ENCODE data around the gene SGMS2.
"Not testable (repeated sequence)": the region's sequence is repeated elsewhere in the genome, so short reads cannot be mapped to it uniquely, and the experiment has no call there.

SGMS2 gene

DNA sequence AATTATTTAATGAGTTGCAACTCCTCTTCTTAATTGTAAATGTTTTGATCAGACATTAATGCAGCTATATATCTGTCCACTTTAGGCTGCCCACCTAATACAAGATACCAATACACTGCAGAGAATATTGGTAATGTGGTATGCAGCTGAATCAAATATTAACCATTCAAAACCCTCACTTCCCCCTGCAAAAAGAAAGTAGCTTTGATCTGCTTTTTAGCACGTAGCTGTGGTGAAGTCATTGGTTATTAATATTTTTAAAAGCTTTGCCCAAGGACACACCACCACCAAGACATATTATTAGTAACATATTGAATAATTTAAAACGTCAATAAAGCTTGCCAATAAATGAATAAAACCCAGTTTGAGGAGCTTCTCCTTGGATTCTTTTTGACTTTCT, 78.0 kb downstream of the SGMS2 start (continued):
- no peak for TF ChIP-seq ZNF76 (tag by site-specific recombination; IDR thresholded peaks at IDR 0.05; ENCODE audit: borderline replicate concordance, low read depth)
- TF ChIP-seq SETDB1 (IDR thresholded peaks at IDR 0.05; ENCODE audit: insufficient read length, low read length): no peak
- TF ChIP-seq ZNF510 (tag by site-specific recombination; IDR thresholded peaks at IDR 0.05; ENCODE audit: insufficient replicate concordance): no peak
- TF ChIP-seq, protein P1, sequence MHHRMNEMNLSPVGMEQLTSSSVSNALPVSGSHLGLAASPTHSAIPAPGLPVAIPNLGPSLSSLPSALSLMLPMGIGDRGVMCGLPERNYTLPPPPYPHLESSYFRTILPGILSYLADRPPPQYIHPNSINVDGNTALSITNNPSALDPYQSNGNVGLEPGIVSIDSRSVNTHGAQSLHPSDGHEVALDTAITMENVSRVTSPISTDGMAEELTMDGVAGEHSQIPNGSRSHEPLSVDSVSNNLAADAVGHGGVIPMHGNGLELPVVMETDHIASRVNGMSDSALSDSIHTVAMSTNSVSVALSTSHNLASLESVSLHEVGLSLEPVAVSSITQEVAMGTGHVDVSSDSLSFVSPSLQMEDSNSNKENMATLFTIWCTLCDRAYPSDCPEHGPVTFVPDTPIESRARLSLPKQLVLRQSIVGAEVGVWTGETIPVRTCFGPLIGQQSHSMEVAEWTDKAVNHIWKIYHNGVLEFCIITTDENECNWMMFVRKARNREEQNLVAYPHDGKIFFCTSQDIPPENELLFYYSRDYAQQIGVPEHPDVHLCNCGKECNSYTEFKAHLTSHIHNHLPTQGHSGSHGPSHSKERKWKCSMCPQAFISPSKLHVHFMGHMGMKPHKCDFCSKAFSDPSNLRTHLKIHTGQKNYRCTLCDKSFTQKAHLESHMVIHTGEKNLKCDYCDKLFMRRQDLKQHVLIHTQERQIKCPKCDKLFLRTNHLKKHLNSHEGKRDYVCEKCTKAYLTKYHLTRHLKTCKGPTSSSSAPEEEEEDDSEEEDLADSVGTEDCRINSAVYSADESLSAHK (tag by site-specific recombination; IDR thresholded peaks at IDR 0.05): no peak
- TF ChIP-seq, protein P2, sequence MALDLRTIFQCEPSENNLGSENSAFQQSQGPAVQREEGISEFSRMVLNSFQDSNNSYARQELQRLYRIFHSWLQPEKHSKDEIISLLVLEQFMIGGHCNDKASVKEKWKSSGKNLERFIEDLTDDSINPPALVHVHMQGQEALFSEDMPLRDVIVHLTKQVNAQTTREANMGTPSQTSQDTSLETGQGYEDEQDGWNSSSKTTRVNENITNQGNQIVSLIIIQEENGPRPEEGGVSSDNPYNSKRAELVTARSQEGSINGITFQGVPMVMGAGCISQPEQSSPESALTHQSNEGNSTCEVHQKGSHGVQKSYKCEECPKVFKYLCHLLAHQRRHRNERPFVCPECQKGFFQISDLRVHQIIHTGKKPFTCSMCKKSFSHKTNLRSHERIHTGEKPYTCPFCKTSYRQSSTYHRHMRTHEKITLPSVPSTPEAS (tag by site-specific recombination; IDR thresholded peaks at IDR 0.05): no peak
- TF ChIP-seq ZNF624 (tag by site-specific recombination; IDR thresholded peaks at IDR 0.05): no peak
- TF ChIP-seq HOXC10 (CRISPR knock-in tag; IDR thresholded peaks at IDR 0.05): no peak
- no peak for TF ChIP-seq ZNF2 (tag by site-specific recombination; IDR thresholded peaks at IDR 0.05)

DNA sequence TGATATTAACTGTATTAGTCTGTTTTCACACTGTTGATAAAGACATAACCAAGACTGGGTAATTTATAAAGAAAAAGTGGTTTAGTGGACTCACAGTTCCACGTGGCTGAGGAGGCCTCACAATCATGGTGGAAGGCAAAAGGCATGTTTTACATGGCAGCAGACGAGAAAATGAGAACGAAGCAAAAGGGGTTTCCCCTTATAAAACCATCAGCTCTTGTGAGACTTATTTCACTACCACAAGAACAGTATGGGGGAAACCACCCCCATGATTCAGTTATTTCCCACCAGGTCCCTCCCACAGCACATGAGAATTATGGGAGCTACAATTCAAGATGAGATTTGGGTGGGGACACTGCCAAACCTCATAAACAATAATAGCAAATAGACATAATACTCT, 80.3 kb downstream of the SGMS2 start:
- H3K4me1 ChIP-seq (ENCODE audit: control insufficient read depth, insufficient read depth, low read length); H3K4me3 ChIP-seq (ENCODE audit: low read depth, low read length); H3K9me3 ChIP-seq (ENCODE audit: control insufficient read depth, insufficient read depth, low read depth, low read length); H3K27ac ChIP-seq (ENCODE audit: extremely low read depth, low read depth, low read length); POLR2A ChIA-PET: not testable (repeated sequence)
- CTCF ChIA-PET: interaction anchor here (0.5 kb wide), 1 partner anchor 11 kb away, joined by 3 read pairs; no protein-coding TSS in a partner anchor
- H3K36me3 ChIP-seq (ENCODE audit: control insufficient read depth in 2 of 2, insufficient read depth in 1 of 2, low read length in 2 of 2): peaks cover 0 to 29% of the 10 kb centered on the region in 2 experiments; a peak in 2 of 3 replicates

DNA sequence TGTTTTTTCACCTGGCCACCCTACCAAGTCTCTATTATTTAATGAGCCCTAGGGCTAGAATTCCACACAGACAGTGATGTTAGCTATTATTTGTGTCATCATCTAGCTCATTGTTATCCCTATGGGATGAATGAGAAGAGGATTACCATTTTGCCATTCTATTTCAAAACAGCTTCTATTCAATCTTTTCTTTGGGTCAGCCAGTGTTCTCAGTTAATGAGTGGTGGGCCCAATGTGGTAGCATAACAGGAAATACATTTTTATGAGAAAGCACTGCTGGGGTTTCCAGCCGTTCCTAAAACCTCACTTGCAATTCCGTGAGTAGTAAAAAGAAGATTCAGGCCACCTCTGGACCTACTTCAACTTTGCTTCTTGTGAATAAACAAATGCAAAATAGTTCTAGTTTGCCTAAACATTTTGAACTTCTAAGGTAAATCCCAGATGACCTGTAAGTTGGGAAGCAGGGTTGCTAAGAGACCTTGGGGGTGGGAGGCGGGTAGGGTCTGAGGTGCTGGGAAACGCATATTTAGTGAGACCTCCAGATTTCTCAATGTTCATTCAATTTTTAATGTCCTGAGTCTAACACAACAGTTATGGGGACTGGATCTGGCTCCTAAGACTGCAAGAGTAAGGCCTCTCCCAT, 81.8 kb downstream of the SGMS2 start:
- POLR2A ChIA-PET: no interaction called here
- CTCF ChIA-PET: interaction anchor here (2.4 kb wide), 1 partner anchor 148 kb away, joined by 10 read pairs; no protein-coding TSS in a partner anchor
- no peak overlapping the region for H3K27ac ChIP-seq (ENCODE audit: extremely low read depth, low read depth, low read length)
- no peaks in the 10 kb centered on the region for H3K9me3 ChIP-seq (ENCODE audit: control insufficient read depth, insufficient read depth, low read depth, low read length)
- TF ChIP-seq ZFP41 (tag by site-specific recombination; IDR thresholded peaks at IDR 0.05; ENCODE audit: borderline replicate concordance) (no peak), ZNF221 (tag by site-specific recombination; IDR thresholded peaks at IDR 0.05; ENCODE audit: borderline replicate concordance) (no peak), FEZF1 (tag by site-specific recombination; IDR thresholded peaks at IDR 0.05) (no peak), ZNF248 (tag by site-specific recombination; IDR thresholded peaks at IDR 0.05) (no peak), HOXA7 (CRISPR knock-in tag; IDR thresholded peaks at IDR 0.05; ENCODE audit: borderline replicate concordance) (no peak), HOXD13 (CRISPR knock-in tag; IDR thresholded peaks at IDR 0.05; ENCODE audit: borderline replicate concordance) (no peak)
- TF ChIP-seq, protein P3, sequence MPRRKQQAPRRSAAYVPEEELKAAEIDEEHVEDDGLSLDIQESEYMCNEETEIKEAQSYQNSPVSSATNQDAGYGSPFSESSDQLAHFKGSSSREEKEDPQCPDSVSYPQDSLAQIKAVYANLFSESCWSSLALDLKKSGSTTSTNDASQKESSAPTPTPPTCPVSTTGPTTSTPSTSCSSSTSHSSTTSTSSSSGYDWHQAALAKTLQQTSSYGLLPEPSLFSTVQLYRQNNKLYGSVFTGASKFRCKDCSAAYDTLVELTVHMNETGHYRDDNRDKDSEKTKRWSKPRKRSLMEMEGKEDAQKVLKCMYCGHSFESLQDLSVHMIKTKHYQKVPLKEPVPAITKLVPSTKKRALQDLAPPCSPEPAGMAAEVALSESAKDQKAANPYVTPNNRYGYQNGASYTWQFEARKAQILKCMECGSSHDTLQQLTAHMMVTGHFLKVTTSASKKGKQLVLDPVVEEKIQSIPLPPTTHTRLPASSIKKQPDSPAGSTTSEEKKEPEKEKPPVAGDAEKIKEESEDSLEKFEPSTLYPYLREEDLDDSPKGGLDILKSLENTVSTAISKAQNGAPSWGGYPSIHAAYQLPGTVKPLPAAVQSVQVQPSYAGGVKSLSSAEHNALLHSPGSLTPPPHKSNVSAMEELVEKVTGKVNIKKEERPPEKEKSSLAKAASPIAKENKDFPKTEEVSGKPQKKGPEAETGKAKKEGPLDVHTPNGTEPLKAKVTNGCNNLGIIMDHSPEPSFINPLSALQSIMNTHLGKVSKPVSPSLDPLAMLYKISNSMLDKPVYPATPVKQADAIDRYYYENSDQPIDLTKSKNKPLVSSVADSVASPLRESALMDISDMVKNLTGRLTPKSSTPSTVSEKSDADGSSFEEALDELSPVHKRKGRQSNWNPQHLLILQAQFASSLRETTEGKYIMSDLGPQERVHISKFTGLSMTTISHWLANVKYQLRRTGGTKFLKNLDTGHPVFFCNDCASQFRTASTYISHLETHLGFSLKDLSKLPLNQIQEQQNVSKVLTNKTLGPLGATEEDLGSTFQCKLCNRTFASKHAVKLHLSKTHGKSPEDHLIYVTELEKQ (tag by site-specific recombination; IDR thresholded peaks at IDR 0.05; ENCODE audit: borderline replicate concordance): no peak
- TF ChIP-seq, protein P4, sequence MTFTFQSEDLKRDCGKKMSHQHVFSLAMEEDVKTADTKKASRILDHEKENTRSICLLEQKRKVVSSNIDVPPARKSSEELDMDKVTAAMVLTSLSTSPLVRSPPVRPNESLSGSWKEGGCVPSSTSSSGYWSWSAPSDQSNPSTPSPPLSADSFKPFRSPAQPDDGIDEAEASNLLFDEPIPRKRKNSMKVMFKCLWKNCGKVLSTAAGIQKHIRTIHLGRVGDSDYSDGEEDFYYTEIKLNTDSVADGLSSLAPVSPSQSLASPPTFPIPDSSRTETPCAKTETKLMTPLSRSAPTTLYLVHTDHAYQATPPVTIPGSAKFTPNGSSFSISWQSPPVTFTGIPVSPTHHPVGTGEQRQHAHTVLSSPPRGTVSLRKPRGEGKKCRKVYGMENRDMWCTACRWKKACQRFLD (tag by site-specific recombination; IDR thresholded peaks at IDR 0.05): no peak
- no peak overlapping the region for H3K4me3 ChIP-seq (ENCODE audit: low read depth, low read length)
- H3K36me3 ChIP-seq (ENCODE audit: control insufficient read depth in 2 of 2, insufficient read depth in 1 of 2, low read length in 2 of 2): peaks cover 0 to 32% of the 10 kb centered on the region in 2 experiments; a peak in 2 of 3 replicates
- no peaks in the 10 kb centered on the region for H3K4me1 ChIP-seq (ENCODE audit: control insufficient read depth, insufficient read depth, low read length)

All from HEK293 (cell line).